Measurements from ENCODE around the gene STK32C. TPM values are rescaled to one million over a fixed set of nuclear protein-coding genes. Genes with fewer than 3 reads are reported as not detected.

Gene STK32C
- total RNA-seq, 1 donor from 2014 or later = 8.7 TPM

GRCh38 chr10:132250481-132251475 lies 57.0 kb downstream of the STK32C start:
- no peak for DNase-seq (ENCODE audit: low read depth)

GRCh38 chr10:132249824-132250375 lies 57.9 kb downstream of the STK32C start:
- DNase-seq (ENCODE audit: low read depth) = no peak

DNA sequence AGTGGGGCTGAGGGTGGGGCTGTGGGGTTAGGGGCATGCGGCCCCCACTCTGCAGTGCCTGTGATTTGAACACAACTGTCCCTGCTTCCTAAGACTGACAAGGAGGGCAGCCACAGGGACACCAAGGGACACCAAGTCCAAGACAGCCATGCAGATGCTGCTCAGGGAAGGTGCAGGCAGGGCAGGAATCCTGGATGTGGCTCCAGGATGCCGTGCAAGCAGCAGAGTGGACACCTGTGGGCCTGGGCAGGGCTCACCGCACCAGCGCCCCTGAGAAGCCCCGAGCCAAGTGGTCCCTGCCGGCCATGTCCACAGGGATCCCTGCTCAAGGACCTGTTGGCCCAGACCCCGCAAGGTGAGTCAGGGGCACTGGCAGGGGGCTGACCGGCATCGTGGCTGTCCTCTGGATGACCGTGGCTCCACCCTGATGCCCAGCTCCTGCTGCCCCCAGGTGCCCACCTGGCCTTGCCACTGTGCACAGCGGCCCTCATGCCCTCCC lies 58.5 kb downstream of the STK32C start:
- no peak for DNase-seq (ENCODE audit: low read depth)

- peak; percentile 33 for DNase-seq (ENCODE audit: low read depth)
Observed at GRCh38 chr10:132248455-132249225, 59.1 kb downstream of the STK32C start.

GRCh38 chr10:132247943-132248342 lies 59.8 kb downstream of the STK32C start:
- peak; percentile 87 for DNase-seq (ENCODE audit: low read depth)

- no peak for DNase-seq (ENCODE audit: low read depth)
Observed at GRCh38 chr10:132246296-132246695, 61.5 kb downstream of the STK32C start.

DNA sequence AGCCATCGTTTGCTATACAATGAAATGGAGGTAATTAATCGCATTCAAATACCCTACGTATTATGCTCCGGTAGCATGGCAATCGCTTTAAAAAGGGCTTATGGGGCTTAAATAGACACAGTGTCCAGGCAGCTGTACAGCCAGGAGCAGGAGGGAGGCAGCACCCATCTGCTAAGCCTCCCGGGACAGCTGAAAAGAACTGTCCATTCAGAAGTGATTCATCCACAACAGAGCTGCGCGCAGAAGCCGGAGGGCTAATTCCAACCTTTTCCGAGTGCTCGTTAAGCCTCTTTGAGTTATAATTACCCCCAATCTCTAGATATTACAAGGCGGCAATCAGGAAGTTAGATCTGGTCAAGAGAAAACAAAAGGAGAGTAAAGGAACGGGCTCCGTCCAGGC lies 62.7 kb downstream of the STK32C start:
- DNase-seq (ENCODE audit: low read depth) = no peak

- no peak for DNase-seq (ENCODE audit: low read depth)
Observed at GRCh38 chr10:132243626-132244025, 64.1 kb downstream of the STK32C start.

- DNase-seq (ENCODE audit: low read depth) = no peak
Observed at GRCh38 chr10:132243141-132243540, 64.6 kb downstream of the STK32C start.

GRCh38 chr10:132242103-132242840 lies 65.5 kb downstream of the STK32C start:
- no peak for DNase-seq (ENCODE audit: low read depth)

DNA sequence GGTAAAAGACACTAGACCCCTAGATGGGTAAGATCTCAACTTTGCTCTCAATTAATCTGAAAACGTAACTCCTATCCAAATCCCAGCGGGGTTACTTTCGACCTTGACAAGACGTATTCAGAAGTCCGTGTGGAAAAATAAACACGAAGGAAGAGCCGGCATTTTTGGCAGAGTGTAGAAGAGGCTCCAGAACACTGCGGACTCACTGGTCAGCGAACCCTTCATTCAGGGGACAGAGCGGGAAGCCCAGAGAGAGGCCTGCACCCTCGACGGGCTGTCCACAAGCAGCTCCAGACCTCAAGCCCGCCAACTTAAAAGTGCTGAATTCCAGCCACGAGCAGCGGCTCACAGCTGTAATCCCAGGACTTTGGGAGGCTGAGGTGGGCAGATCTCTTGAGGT lies 66.3 kb downstream of the STK32C start:
- DNase-seq (ENCODE audit: low read depth) = no peak

DNA sequence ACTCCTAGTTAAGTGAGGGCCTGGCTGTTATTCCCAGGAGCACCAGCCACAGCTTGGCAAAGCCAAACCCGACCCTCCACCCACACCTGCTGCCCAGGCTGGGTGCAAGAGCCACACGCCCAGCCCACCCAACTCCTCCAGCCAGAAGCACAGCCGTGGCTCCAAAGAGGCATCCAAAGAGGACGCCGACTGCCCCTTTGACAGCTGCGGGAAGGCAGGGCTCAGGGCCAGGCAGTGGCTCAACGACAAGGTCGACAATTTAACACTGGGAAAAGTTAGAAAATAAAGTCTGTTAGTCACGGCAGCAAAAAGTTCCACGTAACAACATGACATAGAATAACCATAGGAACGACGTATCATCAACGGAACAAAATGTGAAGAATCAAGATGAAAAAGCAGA lies 66.7 kb downstream of the STK32C start:
- no peak for DNase-seq (ENCODE audit: low read depth)

DNA sequence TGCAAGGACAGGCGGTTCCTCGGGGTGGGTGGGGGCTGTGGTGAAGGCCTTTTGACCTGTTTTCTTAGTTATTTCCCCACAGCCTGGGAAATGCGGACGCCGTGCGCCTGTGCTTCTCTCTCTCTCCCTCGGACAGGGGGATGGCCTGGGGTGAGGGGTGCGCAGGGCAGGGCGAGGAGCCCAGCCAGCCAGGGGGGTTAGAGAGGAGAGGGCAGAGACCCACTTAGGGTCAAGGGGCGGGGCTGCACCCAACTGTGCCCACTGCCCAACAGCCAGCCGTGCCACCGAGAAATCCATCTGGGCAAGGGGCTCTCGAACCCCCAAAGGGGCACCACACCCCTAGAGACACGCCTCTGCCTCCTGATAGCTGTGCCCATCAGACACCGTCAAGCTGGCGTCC lies 67.2 kb downstream of the STK32C start:
- DNase-seq (ENCODE audit: low read depth) = no peak

- no peak for DNase-seq (ENCODE audit: low read depth)
Observed at GRCh38 chr10:132240156-132240555, 67.6 kb downstream of the STK32C start.

- DNase-seq (ENCODE audit: low read depth) = no peak
Observed at GRCh38 chr10:132239126-132240031, 68.4 kb downstream of the STK32C start.

GRCh38 chr10:132238371-132239125 lies 69.2 kb downstream of the STK32C start:
- DNase-seq (ENCODE audit: low read depth) = no peak

DNA sequence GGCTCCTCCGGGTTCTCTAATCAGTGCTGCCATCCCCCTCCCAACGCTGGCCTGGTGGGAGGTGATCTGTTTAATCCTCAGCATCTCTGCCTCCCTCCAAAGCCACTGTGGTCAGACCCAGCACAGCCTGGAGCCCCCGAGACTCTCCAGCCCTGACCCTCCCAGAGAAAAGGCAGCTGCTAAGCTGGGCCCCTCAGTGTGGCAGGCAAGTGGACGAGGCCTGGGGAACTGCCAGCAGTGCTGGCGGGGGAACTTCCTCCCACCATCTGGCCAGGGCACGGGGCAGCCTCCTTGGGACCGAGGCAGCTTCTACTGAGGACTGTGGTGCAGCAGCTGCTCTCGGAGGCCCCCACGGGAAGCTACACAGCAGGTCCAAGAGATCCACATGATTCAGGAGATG lies 69.9 kb downstream of the STK32C start:
- peak; percentile 63 for DNase-seq (ENCODE audit: low read depth)

DNA sequence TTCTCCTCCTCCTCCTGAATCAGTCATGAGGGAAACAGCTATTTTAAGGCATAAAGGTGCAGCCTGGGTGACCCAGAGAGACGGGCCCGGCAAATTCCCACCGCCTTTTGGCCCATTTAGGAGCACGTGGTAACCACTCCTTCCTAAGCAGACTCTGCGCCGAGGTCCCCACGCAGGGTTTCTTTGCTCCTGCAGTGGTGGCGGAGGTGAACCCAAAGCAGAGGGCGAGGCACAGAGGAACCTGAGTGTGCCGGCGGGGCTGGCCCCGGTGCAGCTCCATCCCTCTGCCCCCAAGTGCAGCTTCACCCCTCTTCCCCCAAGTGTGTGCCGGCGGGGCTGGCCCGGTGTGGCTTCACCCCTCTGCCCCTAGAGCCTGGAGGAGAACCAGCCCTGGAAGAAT lies 70.4 kb downstream of the STK32C start:
- no peak for DNase-seq (ENCODE audit: low read depth)

DNA sequence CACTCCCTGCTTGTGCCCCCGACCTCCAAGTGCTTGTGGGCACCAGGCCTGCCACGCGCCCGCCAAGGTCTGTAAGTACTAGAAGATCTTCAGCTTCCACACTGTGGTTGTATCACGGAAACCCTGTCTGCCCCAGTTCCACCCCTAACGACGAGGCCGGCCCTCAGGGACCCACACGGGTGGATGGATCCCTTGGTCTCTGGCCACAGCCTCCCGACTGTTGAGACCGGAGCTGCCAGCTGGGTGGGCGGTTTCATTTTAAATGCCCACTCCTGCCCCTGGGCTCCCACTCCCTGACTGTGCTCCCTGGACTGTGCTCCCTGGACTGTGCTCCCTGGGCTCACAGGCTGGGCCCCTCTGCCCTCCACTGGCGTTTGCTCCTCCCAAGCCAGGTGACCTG lies 70.9 kb downstream of the STK32C start:
- no peak for DNase-seq (ENCODE audit: low read depth)
